RWPE1 (cell line): Measurements from ENCODE around the gene GRK1.

Experiments
- CTCF ChIA-PET: fragments of 350-600 bp; sonication (Branson Sonifier 250); formaldehyde crosslinking; extraction: SDS; loops from one replicate; lab custom pipeline; 2021; lab: Yijun Ruan, JAX
- POLR2A ChIA-PET: fragments of 400-600 bp; formaldehyde crosslinking; extraction: SDS; loops from one replicate; lab custom pipeline; 2020; ENCODE audit warnings: antibody characterized with exemption; ENCODE audit not compliant: low non-redundant PET; lab: Yijun Ruan, JAX
- DNase-seq: peaks from one replicate; pipeline ENCODE4 v3.0.0; 2012; ENCODE audit warnings: low spot score
- H3K27ac ChIP-seq: fragments of 450-650 bp; 2 replicates; pipeline ENCODE4 v1.5.1; 2017
- CTCF ChIP-seq: fragments of 450-650 bp; conservative IDR thresholded peaks from 2 replicates; pipeline ENCODE4 v1.5.1; 2017; ENCODE audit warnings: low read depth, mild to moderate bottlenecking

The GRK1 gene

DNA sequence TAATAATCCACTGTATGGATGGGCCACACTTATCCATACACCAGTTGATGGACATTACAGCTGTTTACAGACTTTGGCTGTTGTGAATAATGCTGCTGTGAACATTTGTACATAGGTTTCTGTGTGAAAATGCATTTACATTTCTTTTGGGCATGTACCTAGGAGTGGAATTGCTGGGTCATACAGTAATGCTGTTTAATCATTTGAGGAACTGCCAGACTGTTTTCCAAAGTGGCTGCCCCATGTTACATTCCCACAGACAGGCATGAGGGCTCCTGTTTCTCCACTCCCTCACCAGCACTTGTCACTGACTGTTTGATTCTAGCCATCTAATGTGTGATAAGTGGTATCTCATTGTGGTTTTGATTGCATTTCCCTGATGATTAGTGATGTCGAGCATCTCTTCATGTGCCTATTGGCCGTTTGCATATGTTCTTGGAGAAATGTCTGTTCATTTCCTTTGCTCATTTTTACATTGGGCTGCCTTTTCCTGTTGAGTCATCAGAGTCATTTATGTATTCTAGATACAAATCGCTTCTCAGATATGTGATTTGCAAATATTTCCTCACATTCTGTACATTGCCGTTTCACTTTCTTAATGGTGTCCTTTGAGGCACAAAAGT, 104.8 kb downstream of the GRK1 start:
- DNase-seq: no peak
- POLR2A ChIA-PET: no interaction called here
- no peak overlapping the region for H3K27ac ChIP-seq
- no peak for TF ChIP-seq CTCF
- CTCF ChIA-PET: no interaction called here

GRCh38 chr13:113774177-113775107, 107.4 kb downstream of the GRK1 start:
- TF ChIP-seq CTCF: no peak
- ChIA-PET POLR2A (no interaction called here), CTCF (no interaction called here)
- H3K27ac ChIP-seq: no peak overlapping the region
- DNase-seq: peak; percentile 58

DNA sequence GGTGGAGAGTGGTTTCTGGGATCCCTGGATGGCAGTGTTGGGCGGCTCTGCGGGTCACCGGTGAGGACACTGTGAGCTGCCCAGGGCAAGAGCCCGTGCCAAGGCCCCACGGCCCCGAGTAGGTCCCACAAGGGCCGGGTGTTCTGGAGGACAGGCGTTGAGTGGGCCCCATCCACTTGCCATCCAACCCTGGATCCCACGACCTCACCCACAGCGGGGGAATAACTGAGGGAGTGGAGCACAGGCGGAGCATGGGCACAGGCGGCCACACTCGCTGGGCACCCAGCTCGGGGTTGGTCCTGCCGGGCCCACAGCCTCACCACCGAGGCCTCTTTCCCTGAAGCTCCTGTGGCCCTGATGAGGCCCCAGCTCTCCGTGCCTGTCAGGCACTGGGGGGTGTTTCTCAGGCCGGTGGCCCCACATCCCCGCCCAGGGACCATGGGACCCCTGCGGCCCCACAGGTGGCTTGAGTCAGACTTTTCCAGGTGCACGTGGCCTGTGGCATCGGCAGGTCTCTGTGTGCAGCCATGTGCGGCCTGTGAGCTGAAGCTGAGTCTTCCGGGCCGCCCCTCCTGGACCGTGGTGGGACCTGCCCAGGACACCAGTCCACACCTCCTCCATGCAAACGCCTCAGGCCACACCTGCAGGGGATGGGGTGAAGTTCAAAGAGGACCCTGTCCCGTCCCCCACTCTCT, 108.6 kb downstream of the GRK1 start:
- POLR2A ChIA-PET: no interaction called here
- no peak for DNase-seq
- CTCF ChIA-PET: no interaction called here
- TF ChIP-seq CTCF: no peak
- no peak overlapping the region for H3K27ac ChIP-seq

DNA sequence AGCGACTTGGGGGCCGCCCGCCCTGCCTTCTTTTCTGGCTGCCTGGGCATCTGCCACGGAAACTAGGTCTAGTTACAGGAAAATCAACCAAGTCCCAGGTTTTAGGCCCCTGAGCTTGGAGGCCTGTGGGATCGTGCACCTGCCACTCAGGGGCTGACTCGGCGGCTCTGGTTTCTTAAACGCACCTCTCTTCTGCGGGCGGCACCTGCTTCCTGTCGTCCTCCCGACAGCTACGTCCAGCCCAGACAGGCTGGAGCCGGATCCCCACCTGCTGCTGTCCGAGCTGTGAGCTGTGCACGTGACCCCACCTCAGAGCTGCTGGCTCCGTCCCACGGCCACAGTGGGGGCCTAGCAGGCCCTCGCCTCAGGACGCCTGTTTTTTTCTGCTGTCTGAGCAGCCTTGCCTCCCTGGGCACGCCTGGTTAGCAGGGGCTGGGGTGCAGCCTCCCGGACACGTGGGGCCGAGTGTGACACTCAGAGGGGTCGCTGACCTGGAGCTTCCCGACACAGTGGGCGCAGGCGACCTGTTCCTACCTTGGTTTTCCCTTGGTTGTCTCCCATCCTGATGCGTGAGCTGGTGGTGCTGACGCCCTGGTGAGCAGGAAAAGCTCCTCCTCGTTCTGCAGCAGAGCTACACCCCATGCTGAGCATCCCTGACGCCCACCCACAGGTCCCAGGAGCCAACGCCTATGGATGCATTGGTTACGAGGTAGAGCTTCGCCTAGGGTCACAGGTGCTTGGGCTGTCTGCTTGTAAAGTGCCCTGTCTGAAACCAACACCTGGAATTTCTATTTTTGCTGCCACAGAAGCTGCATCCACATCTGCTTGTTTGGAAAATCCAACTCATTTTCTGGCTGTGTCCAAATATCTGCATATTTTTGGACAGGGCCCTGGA, 109.5 kb downstream of the GRK1 start:
- CTCF ChIA-PET: no interaction called here
- DNase-seq: no peak
- H3K27ac ChIP-seq: no peak overlapping the region
- POLR2A ChIA-PET: no interaction called here
- TF ChIP-seq CTCF: no peak

GRCh38 chr13:113777311-113778260, 110.6 kb downstream of the GRK1 start:
- peak; percentile 55 for DNase-seq
- H3K27ac ChIP-seq: no peak overlapping the region
- CTCF ChIA-PET: no interaction called here
- TF ChIP-seq CTCF: no peak
- POLR2A ChIA-PET: no interaction called here
